ENCODE data around the gene TTBK2. TPM values are rescaled to one million over a fixed set of nuclear protein-coding genes. Genes with fewer than 3 reads are reported as not detected.

TTBK2 gene
- total RNA-seq, 1 experiment from 2014 or later = 10.6 TPM

DNA sequence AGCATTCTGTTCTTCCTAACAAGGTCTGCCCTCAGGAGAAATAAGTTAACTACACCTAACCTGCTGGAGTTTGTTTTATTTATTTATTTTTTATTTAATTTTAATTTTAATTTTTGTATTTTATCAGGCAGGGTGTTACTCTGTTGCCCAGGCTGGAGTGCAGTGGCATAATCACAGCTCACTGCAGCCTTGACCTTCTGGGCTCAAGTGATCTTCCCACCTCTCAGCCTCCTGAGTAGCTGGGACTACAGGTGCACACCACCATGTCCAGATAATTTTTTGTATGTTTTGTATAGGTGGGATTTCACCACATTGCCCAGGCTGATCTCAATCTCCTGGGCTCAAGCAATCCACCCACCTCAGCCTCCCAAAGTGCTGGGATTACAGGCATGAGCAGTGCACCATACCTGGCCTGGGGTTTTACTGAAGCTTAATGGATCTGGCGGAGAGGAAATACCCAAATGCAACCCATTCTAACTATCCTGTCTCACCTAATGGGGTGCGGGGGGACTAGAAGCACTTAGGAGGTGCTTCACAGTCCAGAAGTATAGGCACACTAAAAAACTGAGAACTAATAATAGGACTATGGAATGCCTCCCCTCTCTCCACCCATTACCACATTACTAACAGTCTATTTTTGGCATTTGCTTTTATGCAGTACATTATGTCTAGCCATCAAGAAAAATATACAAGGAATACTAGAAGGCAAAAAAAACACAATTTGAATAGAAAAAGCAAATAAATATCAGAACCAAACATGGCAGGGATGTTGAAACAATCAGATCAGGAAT lies 61.4 kb downstream of the TTBK2 start:
- H3K27ac Mint-ChIP-seq = no peak overlapping the region
- H3K4me2 ChIP-seq (ENCODE audit: insufficient read depth, insufficient read length, low read length) = no peak overlapping the region
- H3K9me3 Mint-ChIP-seq = peaks cover 0 to 2% of the 10 kb centered on the region in 2 experiments; a peak in 1 of 5 replicates
- no peak overlapping the region for H3K9ac ChIP-seq (ENCODE audit: extremely low read depth, insufficient read length, low read length)
- H3K56ac ChIP-seq (ENCODE audit: insufficient read length, low read depth, low read length) = no peak overlapping the region
- peaks cover 4 to 12% (median 7%) of the 10 kb centered on the region in 3 experiments; a peak in 5 of 7 replicates for H3K36me3 Mint-ChIP-seq (ENCODE audit: insufficient read depth in 1 of 3, low read depth in 3 of 3)
- H2BK15ac ChIP-seq (ENCODE audit: low read depth, low read length) = no peak overlapping the region
- no peak overlapping the region for H3K4ac ChIP-seq (ENCODE audit: low read depth, low read length)
- H4K20me1 ChIP-seq (ENCODE audit: control insufficient read depth, insufficient read depth, insufficient read length) = no peaks in the 10 kb centered on the region
- H3K27me3 ChIP-seq (ENCODE audit: insufficient read depth, low read length) = no peaks in the 10 kb centered on the region
- no peaks in the 10 kb centered on the region for H3K79me2 ChIP-seq (ENCODE audit: insufficient read depth, low read length)
- no CpG with 5 or more reads among the region's 2 CpGs for WGBS (ENCODE audit: extremely low coverage, insufficient read length, low lambda C conversion rate)
- no peak overlapping the region for H3K18ac ChIP-seq (ENCODE audit: insufficient read length, low read depth, low read length)
- H3K14ac ChIP-seq (ENCODE audit: insufficient read depth, low read length) = no peak overlapping the region
- H4K5ac ChIP-seq (ENCODE audit: insufficient read length, low read depth, low read length) = no peak overlapping the region
- no peak overlapping the region for H3T11ph ChIP-seq (ENCODE audit: low read length)
- no peak overlapping the region for H3K23ac ChIP-seq (ENCODE audit: insufficient read length, low read depth, low read length)
- no peaks in the 10 kb centered on the region for H3K23me2 ChIP-seq (ENCODE audit: insufficient read length, low read depth, low read length, poor library complexity, severe bottlenecking)
- H2BK120ac ChIP-seq (ENCODE audit: low read depth, low read length, poor library complexity, severe bottlenecking) = no peak overlapping the region
- peaks cover 0 to 6% of the 10 kb centered on the region in 2 experiments; a peak in 1 of 4 replicates for H3K4me1 Mint-ChIP-seq
- H2BK12ac ChIP-seq (ENCODE audit: insufficient read length, low read depth, low read length) = no peak overlapping the region
- no peak overlapping the region for H2AK5ac ChIP-seq (ENCODE audit: insufficient read length, low read length)
- H2AFZ ChIP-seq (ENCODE audit: low read length) = no peak overlapping the region
- no peaks in the 10 kb centered on the region for H3K9me3 ChIP-seq (ENCODE audit: control insufficient read depth, low read depth, low read length)
- no peak overlapping the region for H2BK20ac ChIP-seq (ENCODE audit: low read depth, low read length, poor library complexity, severe bottlenecking)
- H3K27ac ChIP-seq (ENCODE audit: insufficient read length, low read depth, low read length) = no peak overlapping the region
- H3K27me3 Mint-ChIP-seq (ENCODE audit: low read depth) = no peaks in the 10 kb centered on the region
- no peak for TF ChIP-seq CTCF (conservative IDR thresholded peaks at IDR 0.05)
- peaks cover 3% of the 10 kb centered on the region for H3K79me1 ChIP-seq (ENCODE audit: insufficient read depth, low read depth, low read length, poor library complexity, severe bottlenecking)
- H4K8ac ChIP-seq (replicated peaks; ENCODE audit: insufficient read length, low read depth, low read length) = no peak overlapping the region
- no peak overlapping the region for H2BK5ac ChIP-seq (ENCODE audit: insufficient read length, low read length)
- no peak overlapping the region for H3K4me3 Mint-ChIP-seq
- no peak for DNase-seq
- H3K4me1 ChIP-seq (ENCODE audit: insufficient read depth, low read length) = no peaks in the 10 kb centered on the region
- no peak overlapping the region for H4K91ac ChIP-seq (ENCODE audit: insufficient read length, low read depth, low read length)

Data from H9 (cell line).